Measurements from ENCODE around the gene BMPR1A. TPM values are rescaled to one million over a fixed set of nuclear protein-coding genes. Genes with fewer than 3 reads are reported as not detected.

Gene BMPR1A
- total RNA-seq, 5 donors from 2014 or later (not counting 1 experiment from before 2014, with no cell fraction given) = 7.8 to 15.0 (median 11.4) TPM

GRCh38 chr10:86955501-86956194 is 199.2 kb downstream of the BMPR1A start:
- Histone ChIP-seq H3K27ac (ENCODE audit: low read length) (no peak overlapping the region), H3K36me3 (ENCODE audit: control insufficient read depth in 2 of 2, extremely low read depth in 1 of 2, insufficient read depth in 1 of 2, low read length in 1 of 2) (no peaks in the 10 kb centered on the region), H3K9me3 (no peaks in the 10 kb centered on the region), H3K27me3 (replicated peaks in 1 of 2; ENCODE audit: control insufficient read depth in 2 of 2, extremely low read depth in 1 of 2, insufficient read depth in 2 of 2, low read length in 1 of 2) (peaks cover 0 to 18% of the 10 kb centered on the region in 2 experiments), H3K4me3 (ENCODE audit: control insufficient read depth in 1 of 2, extremely low read depth in 1 of 2, low read length in 1 of 2) (no peak overlapping the region), H3K4me1 (ENCODE audit: control insufficient read depth in 1 of 2, extremely low read depth in 1 of 2, insufficient read depth in 2 of 2, low read length in 2 of 2) (peaks cover 12 to 38% of the 10 kb centered on the region in 2 experiments)
- peaks cover 7% of the 10 kb centered on the region for H3K36me3 Mint-ChIP-seq
- no peak overlapping the region for H3K4me3 Mint-ChIP-seq
- no peaks in the 10 kb centered on the region for H3K27me3 Mint-ChIP-seq
- peaks cover 6 to 13% (median 7%) of the 10 kb centered on the region in 3 donors for H3K9me3 Mint-ChIP-seq
- H3K4me1 Mint-ChIP-seq = peaks cover 5 to 16% (median 6%) of the 10 kb centered on the region in 3 donors
- no peak overlapping the region for H3K27ac Mint-ChIP-seq
- ChIA-PET CTCF (interaction anchor here in 1 of 2 donors (0.6 to 0.7 kb wide), 2 partner anchors 14 to 131 kb away, joined by 3 to 7 read pairs; no protein-coding TSS in a partner anchor), POLR2A (no interaction called here)
- no peak for DNase-seq
- ATAC-seq (replicated peaks in 1 of 4) = no peak
- WGBS (ENCODE audit: insufficient coverage) = 95% methylated on average over 4 of the region's 16 CpGs

DNA sequence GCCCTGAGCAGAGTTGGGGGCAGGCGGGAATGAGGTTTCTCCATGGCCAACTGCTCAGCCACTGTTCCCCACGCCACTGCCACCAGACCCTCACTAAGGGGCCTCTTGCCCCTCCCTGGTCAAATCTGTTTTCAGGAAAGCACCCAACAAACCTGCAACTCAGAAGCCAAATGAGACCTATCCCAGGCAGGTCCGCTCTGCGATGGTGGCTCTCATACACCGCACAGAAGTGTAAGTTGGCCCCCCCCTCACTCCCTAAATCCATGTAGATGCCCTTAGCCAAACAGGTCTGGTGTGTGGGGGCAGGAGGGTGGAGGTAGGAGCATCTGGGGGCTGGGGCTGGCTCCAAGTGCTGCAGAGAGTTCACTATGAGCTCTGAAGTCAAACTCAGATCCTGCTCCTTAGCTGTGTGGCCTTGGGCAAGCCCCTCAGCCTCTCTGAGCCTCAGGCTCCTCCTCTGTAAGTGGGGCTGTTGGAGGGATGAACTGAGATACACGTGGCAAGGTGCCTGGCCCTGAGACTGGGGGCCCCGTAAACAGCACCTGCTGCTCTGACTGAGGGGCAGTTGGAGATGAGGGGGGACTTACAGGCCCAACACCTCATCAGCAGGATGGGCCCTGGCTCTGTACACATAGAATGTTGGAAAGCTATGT is 199.9 kb downstream of the BMPR1A start:
- Mint-ChIP-seq H3K27me3 (no peaks in the 10 kb centered on the region), H3K4me3 (no peak overlapping the region), H3K36me3 (peaks cover 7% of the 10 kb centered on the region), H3K27ac (no peak overlapping the region), H3K4me1 (peaks cover 0 to 10% (median 0%) of the 10 kb centered on the region in 3 donors), H3K9me3 (peaks cover 6 to 13% (median 7%) of the 10 kb centered on the region in 3 donors)
- DNase-seq (no peak), ATAC-seq (replicated peaks in 1 of 4) (no peak)
- ChIA-PET CTCF (no interaction called here), POLR2A (no interaction called here)
- no peak overlapping the region for H3K27ac ChIP-seq (ENCODE audit: low read length)
- H3K27me3 ChIP-seq (replicated peaks in 1 of 2; ENCODE audit: control insufficient read depth in 2 of 2, extremely low read depth in 1 of 2, insufficient read depth in 2 of 2, low read length in 1 of 2) = peaks cover 0 to 25% of the 10 kb centered on the region in 2 experiments
- no peaks in the 10 kb centered on the region for H3K9me3 ChIP-seq
- H3K4me1 ChIP-seq (ENCODE audit: control insufficient read depth in 1 of 2, extremely low read depth in 1 of 2, insufficient read depth in 2 of 2, low read length in 2 of 2) = peaks cover 7 to 33% of the 10 kb centered on the region in 2 experiments
- no peak overlapping the region for H3K4me3 ChIP-seq (ENCODE audit: control insufficient read depth in 1 of 2, extremely low read depth in 1 of 2, low read length in 1 of 2)
- WGBS (ENCODE audit: insufficient coverage) = 87% methylated on average over 3 of the region's 7 CpGs
- H3K36me3 ChIP-seq (ENCODE audit: control insufficient read depth in 2 of 2, extremely low read depth in 1 of 2, insufficient read depth in 1 of 2, low read length in 1 of 2) = no peaks in the 10 kb centered on the region

- H3K9me3 Mint-ChIP-seq = peaks cover 5 to 12% (median 6%) of the 10 kb centered on the region in 3 donors
- no peak overlapping the region for H3K27ac Mint-ChIP-seq
- Histone ChIP-seq H3K4me1 (ENCODE audit: control insufficient read depth in 1 of 2, extremely low read depth in 1 of 2, insufficient read depth in 2 of 2, low read length in 2 of 2) (peaks cover 6 to 31% of the 10 kb centered on the region in 2 experiments), H3K36me3 (ENCODE audit: control insufficient read depth in 2 of 2, extremely low read depth in 1 of 2, insufficient read depth in 1 of 2, low read length in 1 of 2) (no peaks in the 10 kb centered on the region), H3K27me3 (replicated peaks in 1 of 2; ENCODE audit: control insufficient read depth in 2 of 2, extremely low read depth in 1 of 2, insufficient read depth in 2 of 2, low read length in 1 of 2) (peaks cover 0 to 29% of the 10 kb centered on the region in 2 experiments), H3K4me3 (ENCODE audit: control insufficient read depth in 1 of 2, extremely low read depth in 1 of 2, low read length in 1 of 2) (no peak overlapping the region), H3K27ac (ENCODE audit: low read length) (no peak overlapping the region), H3K9me3 (no peaks in the 10 kb centered on the region)
- H3K27me3 Mint-ChIP-seq = no peaks in the 10 kb centered on the region
- no peak for ATAC-seq (replicated peaks in 1 of 4)
- H3K4me1 Mint-ChIP-seq = peaks cover 0 to 6% (median 0%) of the 10 kb centered on the region in 3 donors
- ChIA-PET CTCF (interaction anchor here in 1 of 2 donors (0.6 to 0.7 kb wide), 2 partner anchors 10 to 18 kb away, joined by 4 read pairs; no protein-coding TSS in a partner anchor), POLR2A (interaction anchor here in 1 of 2 donors (0.6 kb wide), 1 partner anchor 185 kb away, joined by 5 read pairs; no protein-coding TSS in a partner anchor)
- no peak for DNase-seq
- H3K4me3 Mint-ChIP-seq = no peak overlapping the region
- WGBS (ENCODE audit: insufficient coverage) = 76% methylated on average over 7 of the region's 7 CpGs
- H3K36me3 Mint-ChIP-seq = peaks cover 4% of the 10 kb centered on the region
These were observed 200.5 kb downstream of the BMPR1A start for GRCh38 chr10:86956848-86957448.

- ChIA-PET CTCF (interaction anchor here in 1 of 2 donors (0.6 to 0.7 kb wide), 2 partner anchors 9 to 19 kb away, joined by 4 read pairs; no protein-coding TSS in a partner anchor), POLR2A (interaction anchor here in 1 of 2 donors (0.6 kb wide), 1 partner anchor 184 kb away, joined by 5 read pairs; no protein-coding TSS in a partner anchor)
- H3K27ac ChIP-seq (ENCODE audit: low read length) = no peak within 1 kb of the TSS
- H3K4me3 ChIP-seq (ENCODE audit: control insufficient read depth in 1 of 2, extremely low read depth in 1 of 2, low read length in 1 of 2) = no peak within 1 kb of the TSS
- WGBS (ENCODE audit: insufficient coverage) = 58% methylated on average over 5 of the region's 9 CpGs
- H3K9me3 ChIP-seq = no peaks in the 10 kb centered on the region
- no peak within 1 kb of the TSS for H3K4me3 Mint-ChIP-seq
- no peaks in the 10 kb centered on the region for H3K36me3 ChIP-seq (ENCODE audit: control insufficient read depth in 2 of 2, extremely low read depth in 1 of 2, insufficient read depth in 1 of 2, low read length in 1 of 2)
- no peak for ATAC-seq (replicated peaks in 1 of 4)
- H3K27me3 ChIP-seq (replicated peaks in 1 of 2; ENCODE audit: control insufficient read depth in 2 of 2, extremely low read depth in 1 of 2, insufficient read depth in 2 of 2, low read length in 1 of 2) = peaks cover 0 to 31% of the 10 kb centered on the region in 2 experiments
- H3K27me3 Mint-ChIP-seq = no peaks in the 10 kb centered on the region
- no peaks in the 10 kb centered on the region for H3K36me3 Mint-ChIP-seq
- H3K4me1 Mint-ChIP-seq = peaks cover 0 to 5% (median 0%) of the 10 kb centered on the region in 3 donors
- peaks cover 6 to 35% of the 10 kb centered on the region in 2 experiments for H3K4me1 ChIP-seq (ENCODE audit: control insufficient read depth in 1 of 2, extremely low read depth in 1 of 2, insufficient read depth in 2 of 2, low read length in 2 of 2)
- H3K27ac Mint-ChIP-seq = no peak within 1 kb of the TSS
- no peak for DNase-seq
- peaks cover 0 to 5% (median under 1%) of the 10 kb centered on the region in 3 donors for H3K9me3 Mint-ChIP-seq
These were observed 201.2 kb downstream of the BMPR1A start, which contains the start of gene MMRN2 for GRCh38 chr10:86957471-86958115. MMRN2 (minus strand) TSS chr10:86957615; CDS start chr10:86957541, 74 bp downstream.

GRCh38 chr10:86958116-86958900 is 201.9 kb downstream of the BMPR1A start, which contains the start of gene SNCG:
SNCG (plus strand) TSS chr10:86958599; CDS start chr10:86958698, 99 bp downstream.
- Histone ChIP-seq H3K9me3 (no peaks in the 10 kb centered on the region), H3K4me1 (ENCODE audit: control insufficient read depth in 1 of 2, extremely low read depth in 1 of 2, insufficient read depth in 2 of 2, low read length in 2 of 2) (peaks cover 6 to 36% of the 10 kb centered on the region in 2 experiments), H3K4me3 (ENCODE audit: control insufficient read depth in 1 of 2, extremely low read depth in 1 of 2, low read length in 1 of 2) (no peak within 1 kb of the TSS), H3K36me3 (ENCODE audit: control insufficient read depth in 2 of 2, extremely low read depth in 1 of 2, insufficient read depth in 1 of 2, low read length in 1 of 2) (no peaks in the 10 kb centered on the region), H3K27me3 (replicated peaks in 1 of 2; ENCODE audit: control insufficient read depth in 2 of 2, extremely low read depth in 1 of 2, insufficient read depth in 2 of 2, low read length in 1 of 2) (peaks cover 0 to 31% of the 10 kb centered on the region in 2 experiments), H3K27ac (ENCODE audit: low read length) (no peak within 1 kb of the TSS)
- H3K36me3 Mint-ChIP-seq = no peaks in the 10 kb centered on the region
- no peaks in the 10 kb centered on the region for H3K27me3 Mint-ChIP-seq
- ChIA-PET CTCF (no interaction called here), POLR2A (no interaction called here)
- peaks cover 0 to 5% (median 0%) of the 10 kb centered on the region in 3 donors for H3K4me1 Mint-ChIP-seq
- H3K27ac Mint-ChIP-seq = no peak within 1 kb of the TSS
- DNase-seq = no peak
- H3K9me3 Mint-ChIP-seq = no peaks in the 10 kb centered on the region
- 72% methylated on average over 13 of the region's 22 CpGs for WGBS (ENCODE audit: insufficient coverage)
- H3K4me3 Mint-ChIP-seq = no peak within 1 kb of the TSS
- no peak for ATAC-seq (replicated peaks in 1 of 4)

All from T-cell (primary cell).